ENCODE data around the gene IL1RAPL1. TPM values are rescaled to one million over a fixed set of nuclear protein-coding genes. Genes with fewer than 3 reads are reported as not detected.

IL1RAPL1 gene
- polyA plus RNA-seq, 1 donor, result 0.34 TPM

- no peak for DNase-seq
- H3K27ac ChIP-seq (ENCODE audit: low read length), result no peak overlapping the region
Measured at GRCh38 chrX:29215251-29215650, 628.0 kb downstream of the IL1RAPL1 start.

GRCh38 chrX:29225670-29226069, 638.4 kb downstream of the IL1RAPL1 start:
- WGBS (ENCODE audit: insufficient coverage, low lambda C conversion rate), result no CpG with 5 or more reads among the region's 2 CpGs

More at GRCh38 chrX:29215251-29215650, 628.0 kb downstream of the IL1RAPL1 start:
- WGBS (ENCODE audit: insufficient coverage, low lambda C conversion rate), result no CpG with 5 or more reads among the region's 4 CpGs
- H3K4me1 ChIP-seq (ENCODE audit: control insufficient read depth, insufficient read depth, low read length), result no peaks in the 10 kb centered on the region
- no peaks in the 10 kb centered on the region for H3K9me3 ChIP-seq (ENCODE audit: control insufficient read depth, low read depth, low read length)
- H3K4me3 ChIP-seq (ENCODE audit: low read length), result no peak overlapping the region
- H3K36me3 ChIP-seq (ENCODE audit: control insufficient read depth, insufficient read depth, low read length), result no peaks in the 10 kb centered on the region
- H3K27me3 ChIP-seq (ENCODE audit: control insufficient read depth, insufficient read depth, low read length), result no peaks in the 10 kb centered on the region

GRCh38 chrX:29229802-29230201, 642.6 kb downstream of the IL1RAPL1 start:
- no CpG with 5 or more reads among the region's 2 CpGs for WGBS (ENCODE audit: insufficient coverage, low lambda C conversion rate)
- Histone ChIP-seq H3K4me1 (ENCODE audit: control insufficient read depth, insufficient read depth, low read length) (no peaks in the 10 kb centered on the region), H3K36me3 (ENCODE audit: control insufficient read depth, insufficient read depth, low read length) (no peaks in the 10 kb centered on the region), H3K27me3 (ENCODE audit: control insufficient read depth, insufficient read depth, low read length) (no peaks in the 10 kb centered on the region), H3K4me3 (ENCODE audit: low read length) (no peak overlapping the region), H3K27ac (ENCODE audit: low read length) (no peak overlapping the region), H3K9me3 (ENCODE audit: control insufficient read depth, low read depth, low read length) (no peaks in the 10 kb centered on the region)
- DNase-seq, result no peak

More at GRCh38 chrX:29225670-29226069, 638.4 kb downstream of the IL1RAPL1 start:
- Histone ChIP-seq H3K27me3 (ENCODE audit: control insufficient read depth, insufficient read depth, low read length) (no peaks in the 10 kb centered on the region), H3K36me3 (ENCODE audit: control insufficient read depth, insufficient read depth, low read length) (no peaks in the 10 kb centered on the region), H3K9me3 (ENCODE audit: control insufficient read depth, low read depth, low read length) (no peaks in the 10 kb centered on the region), H3K4me3 (ENCODE audit: low read length) (no peak overlapping the region), H3K27ac (ENCODE audit: low read length) (no peak overlapping the region), H3K4me1 (ENCODE audit: control insufficient read depth, insufficient read depth, low read length) (no peaks in the 10 kb centered on the region)
- DNase-seq, result no peak

- Histone ChIP-seq H3K27me3 (ENCODE audit: control insufficient read depth, insufficient read depth, low read length) (no peaks in the 10 kb centered on the region), H3K36me3 (ENCODE audit: control insufficient read depth, insufficient read depth, low read length) (no peaks in the 10 kb centered on the region), H3K9me3 (ENCODE audit: control insufficient read depth, low read depth, low read length) (no peaks in the 10 kb centered on the region), H3K4me1 (ENCODE audit: control insufficient read depth, insufficient read depth, low read length) (no peaks in the 10 kb centered on the region), H3K27ac (ENCODE audit: low read length) (no peak overlapping the region), H3K4me3 (ENCODE audit: low read length) (no peak overlapping the region)
- DNase-seq, result no peak
- no CpG with 5 or more reads among the region's 2 CpGs for WGBS (ENCODE audit: insufficient coverage, low lambda C conversion rate)
Measured at GRCh38 chrX:29231800-29232199, 644.6 kb downstream of the IL1RAPL1 start.

GRCh38 chrX:29233592-29234183, 646.4 kb downstream of the IL1RAPL1 start:
- no peaks in the 10 kb centered on the region for H3K27me3 ChIP-seq (ENCODE audit: control insufficient read depth, insufficient read depth, low read length)
- no peak overlapping the region for H3K27ac ChIP-seq (ENCODE audit: low read length)
- H3K4me3 ChIP-seq (ENCODE audit: low read length), result no peak overlapping the region
- no peaks in the 10 kb centered on the region for H3K9me3 ChIP-seq (ENCODE audit: control insufficient read depth, low read depth, low read length)
- no peaks in the 10 kb centered on the region for H3K4me1 ChIP-seq (ENCODE audit: control insufficient read depth, insufficient read depth, low read length)
- H3K36me3 ChIP-seq (ENCODE audit: control insufficient read depth, insufficient read depth, low read length), result no peaks in the 10 kb centered on the region
- WGBS (ENCODE audit: insufficient coverage, low lambda C conversion rate), result no CpG with 5 or more reads among the region's 7 CpGs
- no peak for DNase-seq

GRCh38 chrX:29237972-29238371, 650.7 kb downstream of the IL1RAPL1 start:
- H3K9me3 ChIP-seq (ENCODE audit: control insufficient read depth, low read depth, low read length), result no peaks in the 10 kb centered on the region
- no peaks in the 10 kb centered on the region for H3K27me3 ChIP-seq (ENCODE audit: control insufficient read depth, insufficient read depth, low read length)
- WGBS (ENCODE audit: insufficient coverage, low lambda C conversion rate), result no CpG with 5 or more reads among the region's 6 CpGs
- no peak overlapping the region for H3K27ac ChIP-seq (ENCODE audit: low read length)
- DNase-seq, result no peak
- no peaks in the 10 kb centered on the region for H3K4me1 ChIP-seq (ENCODE audit: control insufficient read depth, insufficient read depth, low read length)
- H3K4me3 ChIP-seq (ENCODE audit: low read length), result no peak overlapping the region
- H3K36me3 ChIP-seq (ENCODE audit: control insufficient read depth, insufficient read depth, low read length), result no peaks in the 10 kb centered on the region

GRCh38 chrX:29241809-29242208, 654.6 kb downstream of the IL1RAPL1 start:
- Histone ChIP-seq H3K4me3 (ENCODE audit: low read length) (no peak overlapping the region), H3K9me3 (ENCODE audit: control insufficient read depth, low read depth, low read length) (no peaks in the 10 kb centered on the region), H3K4me1 (ENCODE audit: control insufficient read depth, insufficient read depth, low read length) (no peaks in the 10 kb centered on the region), H3K27ac (ENCODE audit: low read length) (no peak overlapping the region), H3K27me3 (ENCODE audit: control insufficient read depth, insufficient read depth, low read length) (no peaks in the 10 kb centered on the region), H3K36me3 (ENCODE audit: control insufficient read depth, insufficient read depth, low read length) (no peaks in the 10 kb centered on the region)
- DNase-seq, result no peak
- no CpG with 5 or more reads among the region's 2 CpGs for WGBS (ENCODE audit: insufficient coverage, low lambda C conversion rate)

- Histone ChIP-seq H3K27ac (ENCODE audit: low read length) (no peak overlapping the region), H3K4me3 (ENCODE audit: low read length) (no peak overlapping the region), H3K4me1 (ENCODE audit: control insufficient read depth, insufficient read depth, low read length) (no peaks in the 10 kb centered on the region), H3K36me3 (ENCODE audit: control insufficient read depth, insufficient read depth, low read length) (no peaks in the 10 kb centered on the region), H3K9me3 (ENCODE audit: control insufficient read depth, low read depth, low read length) (no peaks in the 10 kb centered on the region), H3K27me3 (ENCODE audit: control insufficient read depth, insufficient read depth, low read length) (no peaks in the 10 kb centered on the region)
- WGBS (ENCODE audit: insufficient coverage, low lambda C conversion rate), result no CpG with 5 or more reads among the region's 4 CpGs
- no peak for DNase-seq
Measured at GRCh38 chrX:29242856-29243255, 655.6 kb downstream of the IL1RAPL1 start.

- no peak for DNase-seq
- Histone ChIP-seq H3K4me3 (ENCODE audit: low read length) (no peak overlapping the region), H3K36me3 (ENCODE audit: control insufficient read depth, insufficient read depth, low read length) (no peaks in the 10 kb centered on the region), H3K9me3 (ENCODE audit: control insufficient read depth, low read depth, low read length) (no peaks in the 10 kb centered on the region), H3K27ac (ENCODE audit: low read length) (no peak overlapping the region), H3K27me3 (ENCODE audit: control insufficient read depth, insufficient read depth, low read length) (no peaks in the 10 kb centered on the region), H3K4me1 (ENCODE audit: control insufficient read depth, insufficient read depth, low read length) (no peaks in the 10 kb centered on the region)
- WGBS (ENCODE audit: insufficient coverage, low lambda C conversion rate), result no CpG with 5 or more reads among the region's 2 CpGs
Measured at GRCh38 chrX:29243942-29244341, 656.7 kb downstream of the IL1RAPL1 start.

- no peaks in the 10 kb centered on the region for H3K27me3 ChIP-seq (ENCODE audit: control insufficient read depth, insufficient read depth, low read length)
- no peak overlapping the region for H3K27ac ChIP-seq (ENCODE audit: low read length)
- peaks cover 3% of the 10 kb centered on the region for H3K9me3 ChIP-seq (ENCODE audit: control insufficient read depth, low read depth, low read length)
- DNase-seq, result no peak
- H3K4me1 ChIP-seq (ENCODE audit: control insufficient read depth, insufficient read depth, low read length), result no peaks in the 10 kb centered on the region
- no peaks in the 10 kb centered on the region for H3K36me3 ChIP-seq (ENCODE audit: control insufficient read depth, insufficient read depth, low read length)
- no peak overlapping the region for H3K4me3 ChIP-seq (ENCODE audit: low read length)
- WGBS (ENCODE audit: insufficient coverage, low lambda C conversion rate), result no CpG with 5 or more reads among the region's 1 CpG
Measured at GRCh38 chrX:29254515-29254914, 667.3 kb downstream of the IL1RAPL1 start.

- DNase-seq, result no peak
- WGBS (ENCODE audit: insufficient coverage, low lambda C conversion rate), result no CpG with 5 or more reads among the region's 3 CpGs
- no peak overlapping the region for H3K27ac ChIP-seq (ENCODE audit: low read length)
Measured at GRCh38 chrX:29257521-29257920, 670.3 kb downstream of the IL1RAPL1 start.

More at GRCh38 chrX:29257521-29257920, 670.3 kb downstream of the IL1RAPL1 start:
- H3K36me3 ChIP-seq (ENCODE audit: control insufficient read depth, insufficient read depth, low read length), result no peaks in the 10 kb centered on the region
- H3K4me3 ChIP-seq (ENCODE audit: low read length), result no peak overlapping the region
- H3K27me3 ChIP-seq (ENCODE audit: control insufficient read depth, insufficient read depth, low read length), result no peaks in the 10 kb centered on the region
- H3K9me3 ChIP-seq (ENCODE audit: control insufficient read depth, low read depth, low read length), result no peaks in the 10 kb centered on the region
- H3K4me1 ChIP-seq (ENCODE audit: control insufficient read depth, insufficient read depth, low read length), result no peaks in the 10 kb centered on the region
